HG02970 (cell line): Measurements from ENCODE around the gene TMEM184B.

Experiments
- ATAC-seq: cut with Tn5 transposase; IDR thresholded peaks from one replicate; pipeline ENCODE4 v1.9.1; 2021; ENCODE audit warnings: mild to moderate bottlenecking, moderate library complexity, moderate number of reproducible peaks; ENCODE audit not compliant: unreplicated experiment, low FRiP score

The TMEM184B gene

GRCh38 chr22:38213319-38213989, 59.4 kb downstream of the TMEM184B start:
- no peak for ATAC-seq

- ATAC-seq: no peak
Observed at GRCh38 chr22:38212442-38212841, 60.4 kb downstream of the TMEM184B start.

GRCh38 chr22:38211556-38211955, 61.3 kb downstream of the TMEM184B start:
- ATAC-seq: no peak

GRCh38 chr22:38208551-38208968, 64.2 kb downstream of the TMEM184B start:
- ATAC-seq: no peak

GRCh38 chr22:38207898-38208432, 64.8 kb downstream of the TMEM184B start:
- ATAC-seq: no peak

- no peak for ATAC-seq
Observed at GRCh38 chr22:38205261-38206128, 67.3 kb downstream of the TMEM184B start.

GRCh38 chr22:38204784-38205183, 68.0 kb downstream of the TMEM184B start:
- no peak for ATAC-seq

GRCh38 chr22:38203855-38204514, 68.8 kb downstream of the TMEM184B start:
- no peak for ATAC-seq

- ATAC-seq: peak; percentile 15
Observed at GRCh38 chr22:38203090-38203810, 69.6 kb downstream of the TMEM184B start.

GRCh38 chr22:38202437-38203089, 70.2 kb downstream of the TMEM184B start:
- peak; percentile 16 for ATAC-seq

GRCh38 chr22:38201711-38202436, 70.9 kb downstream of the TMEM184B start, which contains the start of gene MAFF:
MAFF (plus strand) TSS chr22:38201994; CDS start chr22:38213854, 11,860 bp downstream.
- ATAC-seq: peak; percentile 59

- ATAC-seq: no peak
Observed at GRCh38 chr22:38201371-38201710, 71.5 kb downstream of the TMEM184B start.

- no peak for ATAC-seq
Observed at GRCh38 chr22:38199826-38200559, 72.8 kb downstream of the TMEM184B start.

- ATAC-seq: no peak
Observed at GRCh38 chr22:38196791-38197419, 75.9 kb downstream of the TMEM184B start.

- no peak for ATAC-seq
Observed at GRCh38 chr22:38193580-38193979, 79.2 kb downstream of the TMEM184B start.

GRCh38 chr22:38192475-38192863, 80.3 kb downstream of the TMEM184B start:
- ATAC-seq: no peak

GRCh38 chr22:38191731-38192474, 80.9 kb downstream of the TMEM184B start:
- ATAC-seq: no peak
